HG02970 (cell line): Measurements from ENCODE around the gene ADAP1.

ENCODE experiments used
- ATAC-seq: cut with Tn5 transposase; IDR thresholded peaks from one replicate; pipeline ENCODE4 v1.9.1; 2021; ENCODE audit warnings: mild to moderate bottlenecking, moderate library complexity, moderate number of reproducible peaks; ENCODE audit not compliant: unreplicated experiment, low FRiP score

ADAP1 gene

DNA sequence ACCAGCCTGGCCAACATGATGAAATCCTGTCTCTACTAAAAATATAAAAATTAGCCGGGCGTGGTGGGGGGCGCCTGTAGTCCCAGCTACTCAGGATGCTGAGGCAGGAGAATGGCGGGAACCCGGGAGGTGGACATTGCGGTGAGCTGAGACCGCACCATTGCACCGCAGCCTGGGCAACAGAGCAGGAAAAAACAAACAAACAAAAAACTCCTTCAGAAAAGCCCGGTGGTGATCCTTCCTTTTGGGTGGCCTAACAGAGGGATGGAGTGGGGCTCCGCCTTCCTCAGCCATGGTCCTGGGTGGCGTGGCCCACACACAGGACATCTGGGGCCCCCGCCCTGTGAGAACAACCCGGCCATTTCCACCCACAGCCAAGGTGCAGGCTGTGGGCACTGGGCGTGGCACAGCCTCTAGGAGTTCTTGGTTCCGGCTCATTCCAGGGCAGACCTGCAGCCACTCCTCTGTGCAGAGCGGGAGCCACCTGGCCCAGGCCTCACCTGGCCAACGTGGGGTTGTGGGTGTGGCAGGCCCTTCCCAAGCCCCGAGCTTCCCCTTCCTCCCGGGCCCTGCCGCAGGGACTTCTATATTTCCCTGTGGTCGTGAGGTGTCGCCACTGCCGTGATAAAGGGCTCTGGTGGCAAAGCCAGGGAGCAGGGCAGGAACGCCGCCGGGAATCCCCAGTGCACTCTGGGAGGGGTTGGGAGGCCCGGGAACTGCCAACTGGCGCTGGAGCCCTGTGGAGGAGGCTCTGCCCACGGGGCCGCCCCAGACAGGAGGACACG lies 40.6 kb downstream of the ADAP1 start:
- ATAC-seq: no peak

DNA sequence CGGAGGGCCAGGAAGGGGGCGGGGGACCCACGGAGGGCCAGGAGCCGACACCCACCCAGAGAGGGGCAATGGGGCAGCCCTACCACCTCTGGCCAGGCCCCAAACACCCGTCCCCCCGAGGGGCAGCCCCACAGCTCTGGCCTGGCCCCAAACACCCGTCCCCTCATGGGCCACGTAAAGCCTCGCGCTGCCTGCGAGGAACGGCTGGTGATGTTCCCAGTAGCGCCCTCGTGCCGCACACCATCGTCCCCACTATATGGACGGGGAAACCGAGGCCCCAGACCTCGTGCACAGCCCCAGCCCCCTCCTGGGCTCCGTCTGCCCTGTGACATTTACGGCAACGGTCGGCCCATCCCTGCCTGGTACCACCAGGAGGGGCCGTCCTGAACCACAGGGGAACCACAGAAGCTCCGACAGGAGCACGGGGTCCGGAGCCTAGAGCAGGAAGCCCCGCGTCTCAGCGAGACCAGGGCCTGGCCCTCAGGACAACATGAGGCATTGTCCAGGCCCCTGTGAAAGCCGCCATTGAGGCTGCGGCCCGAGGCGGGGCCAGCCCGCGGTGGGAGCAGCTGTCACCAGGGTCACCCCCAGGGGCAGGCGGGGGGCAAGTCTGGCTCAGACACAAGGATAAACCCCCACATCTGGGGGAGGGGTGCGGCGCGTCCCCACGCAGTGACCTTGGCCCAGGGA lies 42.5 kb downstream of the ADAP1 start:
- ATAC-seq: no peak

DNA sequence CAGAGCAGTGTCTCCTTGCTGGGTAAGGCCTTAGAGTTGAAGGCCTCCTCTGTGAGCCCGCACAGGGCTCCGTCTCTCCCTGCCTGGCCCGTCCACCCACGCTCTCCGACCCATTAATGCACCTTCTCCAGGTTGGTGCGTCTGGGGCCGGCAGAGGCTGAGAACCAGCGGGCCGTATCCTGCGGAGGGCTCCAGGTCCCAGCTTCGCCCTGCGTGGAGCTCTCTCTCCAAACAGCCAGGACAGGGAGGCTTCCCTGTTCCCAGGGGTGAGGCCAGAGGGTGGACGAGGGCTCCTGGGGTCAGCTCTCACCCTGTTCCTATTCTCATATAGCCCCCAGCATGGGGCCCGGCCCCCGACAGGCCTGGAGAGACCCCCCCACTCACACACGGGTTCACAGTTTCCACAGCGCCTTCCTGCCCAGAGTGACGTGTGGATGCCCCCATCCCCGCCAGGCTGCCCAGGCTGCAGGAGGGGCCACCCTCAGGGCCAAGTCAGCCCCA lies 43.5 kb downstream of the ADAP1 start:
- ATAC-seq: no peak

DNA sequence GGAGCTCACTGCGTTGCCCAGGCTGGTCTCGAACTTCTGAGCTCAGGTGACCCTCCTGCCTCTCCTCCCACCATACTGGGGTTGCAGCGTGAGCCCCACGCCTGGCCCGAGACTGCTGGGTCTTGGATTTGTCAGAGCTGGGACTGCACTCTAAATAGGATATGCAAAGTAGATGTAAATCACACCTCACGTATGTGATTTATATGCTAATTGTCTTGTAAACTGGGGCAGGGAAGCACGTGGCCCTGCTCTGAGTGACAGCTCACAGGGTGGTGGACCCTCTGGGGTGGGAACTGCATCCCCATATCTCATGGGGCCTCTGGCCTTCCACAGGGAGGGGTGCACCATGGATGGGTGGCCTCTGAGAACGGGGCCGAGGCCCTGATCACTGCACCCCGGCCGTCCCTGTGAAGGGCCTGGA lies 44.0 kb downstream of the ADAP1 start:
- no peak for ATAC-seq

DNA sequence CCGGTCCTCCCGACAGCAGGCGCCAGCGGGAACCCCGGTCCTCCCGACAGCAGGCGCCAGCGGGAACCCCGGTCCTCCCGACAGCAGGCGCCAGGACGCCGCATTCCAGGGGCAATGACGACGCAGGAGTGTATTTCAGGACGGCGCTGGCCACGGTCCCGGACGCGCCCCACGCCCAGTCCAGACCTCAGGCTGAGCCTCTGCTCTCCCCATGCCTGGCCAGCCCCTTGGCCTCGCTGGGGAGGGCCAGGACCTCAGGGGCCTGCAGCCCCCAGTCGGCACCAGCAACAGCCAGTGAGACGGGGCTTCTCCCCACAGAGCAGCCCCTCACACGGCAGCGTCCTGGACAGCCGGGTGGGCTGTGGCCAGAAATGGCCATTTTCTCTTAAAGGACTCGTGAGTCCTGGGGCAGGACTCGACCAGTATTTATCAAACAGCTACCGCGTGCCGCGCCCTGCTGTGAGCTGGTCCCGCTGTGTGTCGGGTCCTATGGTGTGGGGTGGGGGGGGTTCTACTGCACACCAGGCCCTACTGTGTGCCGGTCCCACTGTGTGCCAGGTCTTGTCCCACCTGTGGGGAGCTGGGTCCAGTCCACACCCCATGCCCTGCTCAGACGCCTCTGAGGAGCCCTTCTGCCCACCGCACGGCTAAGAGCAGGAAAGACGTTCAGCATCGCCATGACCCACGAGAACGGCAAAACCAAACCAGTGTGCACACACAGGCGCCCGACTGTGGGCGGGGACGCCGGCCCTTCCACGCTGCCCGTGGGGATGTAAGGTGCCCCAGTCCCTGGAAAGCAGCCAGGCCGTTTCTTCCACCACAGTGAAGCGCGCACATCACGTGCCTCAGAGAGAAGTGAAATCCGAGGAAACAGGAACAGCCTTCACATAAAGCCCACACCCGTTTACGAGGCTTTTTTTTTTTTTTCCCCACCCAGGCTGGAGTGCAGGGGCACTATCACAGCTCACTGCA lies 44.8 kb downstream of the ADAP1 start:
- no peak for ATAC-seq

DNA sequence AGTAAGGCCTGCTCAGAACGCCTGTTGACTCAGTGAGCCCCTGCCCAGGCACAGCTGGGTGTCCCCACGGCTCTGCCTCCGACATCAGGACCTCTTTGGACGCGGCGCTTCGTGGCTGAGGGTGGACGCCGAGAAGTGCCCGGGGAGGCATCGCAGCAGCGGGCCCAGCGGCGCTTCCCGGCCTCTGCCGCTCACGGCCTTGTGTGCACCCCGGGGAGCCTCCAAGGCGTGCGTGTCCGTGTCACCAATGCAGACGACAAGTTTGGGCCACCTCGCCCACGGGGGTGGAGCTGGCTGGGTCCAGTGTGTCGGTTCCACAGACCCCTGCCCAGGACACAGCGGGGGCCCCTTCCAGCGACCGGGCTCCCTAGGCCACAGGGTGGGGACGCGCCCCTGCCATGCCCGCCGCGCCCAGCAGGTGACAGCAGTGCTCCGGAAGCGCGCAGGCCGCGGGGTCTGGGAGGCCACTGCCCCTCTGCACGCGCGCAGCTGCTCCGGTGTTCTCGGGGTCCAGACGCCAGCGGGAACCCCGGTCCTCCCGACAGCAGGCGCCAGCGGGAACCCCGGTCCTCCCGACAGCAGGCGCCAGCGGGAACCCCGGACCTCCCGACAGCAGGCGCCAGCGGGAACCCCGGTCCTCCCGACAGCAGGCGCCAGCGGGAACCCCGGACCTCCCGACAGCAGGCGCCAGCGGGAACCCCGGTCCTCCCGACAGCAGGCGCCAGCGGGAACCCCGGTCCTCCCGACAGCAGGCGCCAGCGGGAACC lies 45.7 kb downstream of the ADAP1 start:
- ATAC-seq: peak; percentile 40

DNA sequence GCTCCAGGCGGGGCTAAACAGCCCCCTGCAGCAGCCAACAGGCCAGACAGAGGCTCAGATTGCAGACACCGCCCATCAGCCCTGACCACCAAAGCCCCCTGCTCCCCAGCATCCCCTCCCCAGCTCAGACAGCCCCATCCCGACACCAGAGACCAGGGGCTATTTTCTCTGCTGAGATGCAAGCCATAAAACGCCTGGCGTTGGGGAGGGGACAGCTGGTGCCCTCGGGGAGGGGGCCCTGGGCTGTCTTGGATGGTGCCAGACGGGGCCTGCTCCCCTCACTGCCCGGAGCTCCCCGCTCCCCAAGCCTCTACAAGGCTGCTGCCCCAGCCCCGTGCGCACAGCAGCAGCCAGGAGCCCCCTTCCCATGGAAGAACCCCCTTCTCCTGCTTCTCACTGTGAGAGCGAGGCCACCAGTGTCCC lies 46.3 kb downstream of the ADAP1 start:
- no peak for ATAC-seq

DNA sequence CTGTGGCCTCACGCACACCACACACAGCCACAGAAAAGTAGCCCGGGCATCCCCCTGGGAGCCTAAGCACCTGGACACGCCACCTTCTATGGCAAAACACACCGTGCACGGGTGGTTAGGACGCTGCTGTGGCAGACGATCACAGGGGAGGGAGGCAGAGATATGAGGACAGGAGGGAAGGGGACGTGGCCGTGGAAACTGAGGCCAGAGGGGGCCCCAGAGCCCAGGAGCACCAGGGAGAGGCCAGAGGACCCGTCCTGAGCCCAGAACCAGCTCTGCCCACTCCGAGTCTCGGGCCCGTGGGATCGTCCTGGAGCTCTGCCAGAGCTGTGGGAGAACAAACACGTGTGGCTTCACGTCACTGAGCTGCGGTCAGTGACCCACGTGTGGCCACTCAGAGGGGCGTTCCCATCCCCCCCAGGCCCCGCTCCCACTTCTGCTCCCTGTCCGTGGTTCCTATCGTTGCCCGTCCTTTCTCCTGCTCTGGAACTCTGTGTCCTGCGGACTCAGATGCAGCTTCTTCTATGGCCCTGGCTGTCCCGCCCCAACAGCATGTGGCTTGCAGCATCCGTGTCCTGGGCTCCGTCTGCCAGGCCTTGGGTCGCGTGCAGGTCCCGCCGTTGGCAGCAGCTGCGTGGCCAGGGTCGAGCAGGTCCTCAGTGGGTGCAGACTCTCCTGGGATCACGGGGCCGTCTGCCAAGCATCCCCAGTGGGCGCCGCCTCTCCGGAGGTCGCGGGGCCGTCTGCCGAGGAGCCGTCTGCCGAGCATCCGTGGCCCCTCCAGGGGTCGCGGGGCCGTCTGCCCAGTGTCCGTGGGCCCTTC lies 47.1 kb downstream of the ADAP1 start:
- ATAC-seq: no peak

DNA sequence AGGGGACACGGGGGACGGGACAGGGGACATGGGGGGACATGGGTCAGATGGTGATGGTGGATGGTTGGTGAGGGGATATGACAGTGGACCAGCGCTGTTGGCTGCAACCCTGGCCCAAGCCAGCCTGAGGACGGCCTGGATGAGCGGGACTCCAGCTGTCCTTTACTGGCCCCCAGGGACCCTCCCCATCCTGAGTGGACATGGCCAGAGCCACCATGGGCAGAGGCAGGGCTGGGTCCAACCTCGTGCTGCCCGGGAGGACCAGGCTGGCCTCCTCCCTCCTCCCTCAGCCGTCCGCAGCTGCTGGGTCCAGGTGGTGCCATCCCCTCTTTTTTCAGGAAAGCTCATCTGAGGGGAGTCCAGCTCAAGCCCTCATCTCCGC lies 47.7 kb downstream of the ADAP1 start:
- ATAC-seq: no peak

DNA sequence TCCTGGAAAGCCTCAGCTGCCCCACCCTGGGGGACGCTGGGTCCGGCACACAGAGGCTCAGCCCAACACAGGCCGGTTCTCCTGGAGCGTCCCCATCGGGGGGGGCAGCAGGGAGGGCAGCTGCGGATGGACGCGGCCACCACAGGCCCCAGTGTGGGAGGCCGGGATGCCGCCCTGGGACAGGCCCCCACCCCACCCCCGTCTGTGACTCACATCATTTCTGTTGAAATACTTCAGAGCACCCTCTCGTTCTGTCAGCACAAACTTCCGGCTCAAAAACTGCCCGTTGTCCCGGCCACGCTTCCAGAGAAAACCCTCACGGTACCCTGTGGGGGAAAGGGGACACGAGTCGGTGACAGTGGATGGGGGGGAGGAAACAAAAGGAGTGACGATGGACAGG lies 49.6 kb downstream of the ADAP1 start:
- no peak for ATAC-seq

DNA sequence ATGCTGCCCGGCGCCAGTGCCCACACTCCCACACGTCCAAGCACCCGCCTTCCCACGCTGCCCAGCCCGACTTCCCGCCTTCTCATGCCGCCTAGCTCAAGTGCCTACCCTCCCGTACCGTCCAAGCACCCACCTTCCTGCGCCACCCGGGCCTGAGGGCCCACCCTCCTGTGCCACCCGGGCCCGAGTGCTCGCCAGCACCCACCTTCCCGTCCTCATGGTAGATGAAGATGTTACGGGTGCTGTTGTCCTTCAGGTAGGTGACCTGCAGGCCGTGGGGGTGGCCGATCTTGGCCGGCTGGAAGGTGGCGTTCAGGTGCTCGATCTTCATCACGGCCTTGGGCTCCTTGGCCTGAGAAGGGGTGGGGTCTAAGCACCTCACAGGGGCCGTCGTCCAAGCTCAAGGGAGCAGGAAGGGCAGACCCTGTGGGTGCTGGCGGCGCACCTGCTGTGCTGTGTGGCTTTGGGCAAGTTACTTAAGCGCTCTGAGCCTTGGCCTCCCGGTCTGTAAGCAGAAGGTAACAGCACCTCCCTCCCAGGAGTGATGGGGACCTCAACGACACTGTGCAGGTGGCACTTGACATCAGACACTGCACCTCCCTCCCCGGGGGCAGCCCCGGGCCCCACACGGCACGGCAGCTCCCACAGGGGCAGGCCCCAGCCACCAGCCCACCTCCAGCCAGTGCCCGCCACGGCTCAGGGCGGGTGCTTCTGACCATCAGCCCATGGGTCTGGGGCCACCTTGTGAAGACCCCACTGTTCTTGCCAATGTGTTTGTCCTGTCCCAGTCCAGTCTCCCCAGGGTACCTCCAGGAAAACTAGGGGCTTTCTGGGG lies 50.3 kb downstream of the ADAP1 start:
- ATAC-seq: no peak

DNA sequence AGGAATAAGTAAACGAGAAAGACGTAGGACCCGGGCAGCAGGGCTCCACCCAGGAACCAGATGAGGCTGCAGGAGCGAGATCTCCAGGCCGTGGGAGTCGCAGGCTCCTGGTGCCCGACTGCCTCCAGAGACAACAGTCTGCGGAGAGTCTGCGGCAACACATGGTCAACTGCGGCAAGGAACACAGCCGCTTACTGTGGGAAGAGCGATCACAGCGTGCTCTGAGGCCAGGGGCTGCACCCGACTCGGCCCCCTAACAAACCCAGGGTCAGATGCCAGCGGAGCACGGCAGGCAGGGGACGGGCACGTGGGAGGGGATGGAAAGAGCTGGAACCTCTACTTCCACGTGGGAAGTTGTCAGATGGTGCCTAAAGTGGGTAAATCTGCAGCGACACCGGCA lies 51.5 kb downstream of the ADAP1 start:
- ATAC-seq: no peak

DNA sequence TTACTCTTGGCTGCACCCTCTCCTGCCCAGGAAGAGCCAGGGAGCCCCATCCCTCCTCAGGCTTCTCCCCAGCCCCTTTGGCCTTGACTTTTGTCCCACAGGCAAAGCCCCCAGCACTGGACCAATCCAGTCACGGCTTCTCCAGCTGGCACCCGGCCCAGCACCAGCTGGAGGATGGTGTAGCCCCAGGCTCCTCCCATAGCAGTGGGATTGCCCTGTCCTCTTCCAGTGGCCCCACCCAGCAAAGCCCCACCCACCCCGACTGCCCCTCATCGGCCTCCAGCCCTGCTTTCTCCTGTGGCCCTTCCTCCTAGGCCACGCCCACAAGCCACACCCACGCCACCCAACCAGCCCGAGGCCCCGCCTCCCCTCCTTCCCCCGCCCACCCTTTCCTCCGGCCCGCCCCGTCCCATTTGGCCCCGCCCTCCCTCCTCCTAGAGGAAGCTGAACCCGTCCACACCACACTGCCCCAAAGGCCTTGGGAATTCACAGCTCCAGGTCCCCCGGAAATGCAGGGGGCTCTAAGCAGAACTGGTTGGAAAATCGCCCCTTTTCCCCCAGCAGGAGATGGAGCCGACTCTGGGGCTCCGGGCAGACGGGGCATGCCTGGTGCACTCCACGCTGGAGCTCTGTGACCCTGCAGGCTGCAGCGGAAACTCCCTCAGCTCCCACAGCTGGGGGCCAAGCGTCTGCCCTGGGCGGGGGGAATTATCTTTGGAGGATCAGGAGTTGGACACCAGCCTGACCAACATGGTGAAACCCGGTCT lies 52.9 kb downstream of the ADAP1 start:
- no peak for ATAC-seq

DNA sequence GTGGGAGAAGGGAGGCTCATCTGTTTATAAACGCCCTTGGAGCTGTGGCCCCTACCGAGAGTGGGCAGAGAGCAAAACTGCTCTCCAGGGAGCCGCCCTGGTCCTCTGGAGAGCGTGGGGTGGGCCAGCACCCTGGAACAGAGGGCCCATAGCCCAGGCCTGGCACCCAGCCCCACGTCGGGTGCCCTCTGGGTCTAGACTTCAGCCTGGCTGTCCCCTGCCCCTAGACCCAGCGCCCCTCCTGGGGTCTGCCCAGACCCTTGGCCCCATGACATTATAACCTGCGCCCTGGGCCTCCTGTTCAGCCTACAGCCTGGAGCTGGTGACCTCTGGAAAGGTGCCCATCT lies 53.5 kb downstream of the ADAP1 start:
- no peak for ATAC-seq

DNA sequence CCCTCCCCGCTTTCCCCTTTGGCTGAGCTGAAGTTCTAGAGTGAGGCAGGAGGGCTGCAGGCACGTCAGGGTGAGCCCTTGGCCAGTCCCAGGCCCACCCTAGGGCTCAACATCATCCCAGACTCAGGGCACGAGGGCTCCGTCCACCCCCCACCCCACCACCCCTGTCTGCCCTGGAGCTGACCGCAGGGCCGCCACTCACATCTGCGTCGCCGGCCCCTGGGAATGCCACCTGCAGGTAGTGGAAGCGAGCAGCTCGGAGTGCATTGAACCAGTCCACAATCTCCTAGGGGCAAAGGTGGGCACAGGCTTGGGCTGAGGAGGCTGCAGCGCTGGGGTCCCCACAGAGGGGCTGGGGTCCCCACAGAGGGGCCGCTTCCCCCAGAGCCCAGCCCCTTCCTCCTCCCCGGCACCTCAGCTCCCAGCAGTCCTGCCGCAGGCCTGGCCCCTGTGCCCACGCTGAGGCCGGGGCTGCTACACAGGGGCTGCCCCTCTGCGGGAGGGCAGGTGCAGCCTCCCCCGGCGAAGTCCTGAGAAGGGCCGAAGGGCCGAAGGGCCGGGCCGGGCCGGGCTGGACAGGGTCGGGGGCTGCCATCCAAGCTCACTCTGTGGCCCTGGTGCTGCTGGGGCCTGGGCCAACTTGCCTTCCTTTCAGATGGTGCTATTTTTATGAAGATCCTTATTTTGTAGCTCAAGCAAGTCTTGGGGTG lies 54.0 kb downstream of the ADAP1 start:
- ATAC-seq: no peak

DNA sequence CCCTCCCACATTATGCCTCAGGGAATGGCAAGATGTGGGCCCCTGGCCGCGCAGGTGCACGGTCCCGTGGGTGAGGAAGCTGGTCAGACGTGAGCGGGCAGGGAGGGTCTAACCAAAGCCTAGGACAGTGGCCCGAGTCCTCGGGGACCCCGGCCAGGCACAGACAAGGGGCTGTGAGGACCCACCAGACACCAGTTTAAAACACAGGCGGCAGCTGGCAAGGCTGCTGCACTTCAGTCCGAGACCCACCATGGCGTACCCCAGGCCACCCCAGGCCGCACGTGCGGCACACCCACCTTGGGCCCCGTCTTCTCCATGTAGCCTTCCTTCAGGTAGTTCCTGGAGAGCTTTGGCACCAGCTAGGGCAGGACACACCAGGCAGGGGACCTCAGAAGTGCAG lies 54.7 kb downstream of the ADAP1 start:
- no peak for ATAC-seq
